Stimulated activated CD4-positive, alpha-beta T cell treated with anti-CD3 and anti-CD28 coated beads, Interleukin-15, amount 100 ng/mL, for 1 hour (primary cell): Measurements from ENCODE around the gene GRM5.
"Not testable (repeated sequence)": the region's sequence is repeated elsewhere in the genome, so short reads cannot be mapped to it uniquely, and the experiment has no call there.

ENCODE experiments used
- DNase-seq, 2 donors: peaks; one replicate each; pipeline ENCODE4 v3.0.0-alpha.2; 2020; ENCODE audit warnings: low read depth in 1 of 2, low spot score in 1 of 2

GRM5 gene

DNA sequence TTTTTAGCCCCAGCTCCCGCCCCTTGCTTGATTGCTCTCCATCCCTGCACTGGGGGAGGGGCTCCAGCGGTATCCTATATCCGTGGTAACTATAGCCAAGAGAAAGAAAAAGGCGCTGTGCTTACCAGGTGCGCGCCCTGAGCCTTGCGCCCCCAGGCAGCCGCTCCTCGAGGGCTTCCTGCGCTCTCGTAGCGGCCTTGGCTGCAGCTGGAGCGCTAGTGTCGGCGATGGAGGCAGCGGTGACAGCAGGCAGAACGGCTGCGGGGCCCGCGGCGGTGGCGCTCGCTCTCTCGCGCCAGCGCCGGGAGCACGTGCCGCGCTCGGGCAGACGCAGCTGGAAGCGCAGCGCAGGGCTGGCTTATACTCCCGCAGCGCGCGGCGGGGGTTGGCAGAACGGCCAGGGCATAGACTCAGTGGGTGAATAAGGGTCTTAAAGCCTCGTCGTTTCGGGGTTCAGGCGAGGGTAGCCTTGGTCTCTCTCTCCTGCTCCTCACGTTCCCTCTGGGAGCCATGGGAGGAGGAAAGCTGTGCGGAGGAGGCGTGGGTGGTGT lies at the start of gene GRM5:
GRM5 (minus strand) TSS at position 332 of the 551 bp plus-strand sequence. CDS start 18,110 bp downstream, outside the sequence.
- not testable (repeated sequence) for DNase-seq

DNA sequence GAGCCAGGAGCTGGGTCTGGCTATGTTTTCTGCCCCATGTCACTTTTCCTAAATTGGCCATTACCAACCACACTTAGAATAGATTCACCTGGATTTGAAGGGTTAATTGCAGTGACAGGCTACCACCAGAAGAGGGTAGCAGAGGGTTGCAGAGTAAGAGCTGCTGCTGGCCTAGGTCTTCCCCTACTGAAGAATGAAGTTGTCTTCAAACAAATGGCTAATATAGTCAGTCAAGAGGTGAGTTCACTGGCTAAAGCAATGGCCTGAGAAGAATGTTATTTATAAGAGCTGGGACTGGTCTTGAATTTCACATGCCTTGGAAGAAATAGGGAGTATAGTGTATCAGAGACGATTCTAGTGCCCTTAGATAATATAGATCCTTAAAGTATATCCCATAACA lies 32.2 kb upstream of the GRM5 start:
- DNase-seq = not testable (repeated sequence)

DNA sequence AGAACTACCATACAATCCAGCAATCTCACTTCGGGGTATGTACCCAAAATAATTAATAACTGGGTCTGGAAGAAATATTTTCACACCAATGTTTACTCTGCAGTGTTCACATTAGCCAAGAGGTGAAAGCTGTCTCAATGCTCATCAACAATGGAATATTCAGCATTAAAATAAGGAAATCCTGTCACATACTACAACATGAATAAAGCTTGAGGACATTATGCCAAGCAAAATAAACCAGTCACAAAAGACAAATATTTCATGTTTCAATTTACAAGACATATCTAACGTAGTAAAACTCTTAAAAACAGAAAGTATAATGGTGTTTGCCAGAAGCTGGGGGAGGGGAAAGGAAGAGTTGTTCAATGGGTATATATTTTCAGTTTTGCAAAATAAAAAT lies 28.0 kb upstream of the GRM5 start:
- DNase-seq = not testable (repeated sequence)

DNA sequence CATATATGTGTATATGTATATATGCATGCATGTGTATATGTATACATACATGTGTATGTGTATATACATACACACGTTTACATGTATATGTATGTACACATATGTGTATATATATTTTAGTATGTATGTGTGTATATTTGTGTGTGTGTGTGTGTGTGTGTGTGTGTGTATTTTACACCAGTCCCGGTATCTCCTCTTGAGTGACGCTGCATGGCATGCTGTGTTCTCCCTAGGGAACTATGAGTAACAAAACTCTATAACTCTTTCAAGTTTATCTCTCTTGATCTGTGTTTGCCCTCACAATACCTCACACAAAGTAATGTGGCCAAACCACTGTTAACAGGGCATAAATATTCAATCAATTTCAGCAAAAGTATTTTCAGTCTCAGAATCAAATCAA lies 19.2 kb upstream of the GRM5 start:
- DNase-seq = not testable (repeated sequence)

DNA sequence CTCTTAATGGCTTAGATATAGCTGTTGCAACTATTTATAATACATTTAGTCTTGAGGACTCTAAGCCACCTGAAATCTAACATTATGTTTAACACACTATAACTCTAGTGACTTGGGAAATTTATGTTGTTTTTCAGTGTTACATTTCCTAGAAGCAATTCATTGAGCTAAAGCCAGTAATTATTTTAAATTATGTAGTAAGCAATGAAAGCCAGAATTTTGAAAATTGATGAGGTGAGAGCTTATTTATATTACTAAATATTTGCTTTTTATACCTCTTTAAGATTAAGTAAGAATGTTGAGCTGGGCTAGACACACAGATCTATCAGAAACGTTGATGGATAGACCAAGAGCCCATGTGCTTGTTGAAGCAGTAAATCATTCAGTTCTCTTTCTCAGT lies 5.1 kb upstream of the GRM5 start:
- not testable (repeated sequence) for DNase-seq

DNA sequence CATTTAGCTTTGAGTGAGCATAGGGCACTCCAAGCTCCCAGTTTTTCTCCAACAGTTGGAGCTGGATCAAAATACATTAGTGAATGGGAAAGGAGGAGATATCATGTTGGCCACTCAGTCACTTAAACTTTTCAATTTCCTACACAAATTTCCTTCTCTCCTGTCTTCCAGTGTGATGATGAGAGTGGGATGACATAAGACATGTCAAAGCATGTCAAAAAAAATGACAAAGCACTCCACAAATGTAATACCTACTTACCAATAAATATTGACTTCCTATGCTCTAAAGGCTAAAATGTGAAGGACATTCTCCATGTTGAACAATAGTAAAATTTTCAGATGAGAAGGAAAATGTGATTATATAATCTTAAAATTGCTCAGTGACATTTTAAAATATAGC lies 1.5 kb upstream of the GRM5 start:
- DNase-seq = no peak

DNA sequence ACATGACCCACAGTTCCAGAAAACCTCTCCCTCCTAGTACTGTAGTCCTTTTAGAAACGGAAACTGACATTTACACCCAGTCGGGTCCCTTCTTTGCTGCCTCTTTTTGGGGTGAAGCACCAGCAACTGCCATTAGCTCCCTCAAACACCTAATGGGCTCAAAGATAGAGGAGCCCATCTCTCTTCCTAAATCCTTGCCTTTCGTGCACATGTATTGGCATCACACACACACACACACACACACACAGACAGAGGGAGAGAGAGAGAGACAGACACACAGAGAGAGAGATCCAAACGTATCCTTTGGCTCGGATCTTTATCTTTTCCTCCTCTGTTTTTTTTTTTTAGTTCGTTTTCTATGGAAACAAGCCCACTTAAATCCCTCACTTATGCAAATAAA lies 716 bp downstream of the GRM5 start:
- no peak for DNase-seq

DNA sequence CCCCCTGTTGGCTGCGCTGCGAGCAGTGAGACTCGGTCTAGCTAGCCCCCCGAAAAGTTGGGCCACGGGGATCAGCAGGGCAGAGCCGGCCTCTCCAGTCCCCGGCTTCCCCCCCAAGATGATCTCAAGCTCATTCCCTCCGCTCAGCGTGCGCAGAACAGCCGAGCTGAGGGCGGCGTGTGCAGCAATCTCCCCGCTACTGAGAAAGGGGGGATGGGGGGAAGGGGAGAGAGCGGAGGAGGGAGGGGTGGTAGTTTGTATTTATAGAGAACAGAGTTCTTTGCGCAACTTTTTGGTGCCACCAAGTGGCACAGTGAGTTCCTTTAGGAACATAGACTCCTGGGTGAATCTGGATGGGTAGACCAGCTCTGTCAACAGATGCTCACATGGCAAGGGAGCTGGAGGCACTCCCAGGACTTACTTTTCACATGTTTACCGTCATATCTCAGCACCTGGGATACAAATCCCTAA lies 2.3 kb downstream of the GRM5 start:
- not testable (repeated sequence) for DNase-seq

DNA sequence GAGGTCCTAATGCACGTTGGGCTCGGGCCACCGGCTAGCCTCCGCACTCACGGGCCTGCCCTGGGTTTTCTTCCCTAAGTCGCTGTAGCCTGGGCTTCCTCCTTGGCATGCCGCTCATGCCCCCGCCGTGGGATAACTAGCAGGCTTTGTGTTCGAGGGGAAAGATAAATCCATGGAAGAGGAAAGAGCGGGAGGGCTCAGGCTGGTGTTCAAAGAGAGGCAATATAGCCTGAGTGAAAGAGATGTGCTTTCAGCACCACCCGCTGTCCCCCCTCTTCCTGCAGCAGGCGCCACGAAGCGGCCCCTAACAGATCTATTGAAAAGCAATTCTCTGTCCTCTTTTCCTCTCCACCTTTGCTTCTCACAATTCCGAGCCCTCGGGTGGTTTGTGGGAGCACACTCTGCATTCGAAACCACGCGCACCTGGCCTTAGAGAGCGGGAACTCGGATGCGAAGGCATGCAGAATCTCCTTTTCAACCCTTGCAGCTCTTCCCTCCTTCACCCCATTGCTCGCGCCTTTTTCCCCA lies 2.9 kb downstream of the GRM5 start:
- not testable (repeated sequence) for DNase-seq

DNA sequence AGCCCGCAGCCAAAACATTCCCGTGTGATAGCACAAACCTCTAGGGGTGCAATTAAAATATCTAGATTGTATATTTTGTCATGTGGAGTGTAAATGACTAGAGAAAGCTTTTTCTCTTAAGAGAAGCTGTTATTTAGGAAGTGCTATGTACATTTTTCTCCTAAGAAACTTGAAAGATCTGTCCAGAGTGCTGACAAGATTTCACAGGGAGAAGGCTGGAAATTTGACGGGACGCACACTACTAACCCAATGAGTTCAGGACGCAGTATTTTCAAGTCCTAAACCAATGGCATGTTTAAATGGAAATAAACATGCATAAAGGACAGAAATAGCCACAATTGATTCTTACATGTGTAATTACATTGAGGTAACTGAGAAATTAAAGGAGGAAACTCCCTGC lies 3.9 kb downstream of the GRM5 start:
- DNase-seq = not testable (repeated sequence)

DNA sequence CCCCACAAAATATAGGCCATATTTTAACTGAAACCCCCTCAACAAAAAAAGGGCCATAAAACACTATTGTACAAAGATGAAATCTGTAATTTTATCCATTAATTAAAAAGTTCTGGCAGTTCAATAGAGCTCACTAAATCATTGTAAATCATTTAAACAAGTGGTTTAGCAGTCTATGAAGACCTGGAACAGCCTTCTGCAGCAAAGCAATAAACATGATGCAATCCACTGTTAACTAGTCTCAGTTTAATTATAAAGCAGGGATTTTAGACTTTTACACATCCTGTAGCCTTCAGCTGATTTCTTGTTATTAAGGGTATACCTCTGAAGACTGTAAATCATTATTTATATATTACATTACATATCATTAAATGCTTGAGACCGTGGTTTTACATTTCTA lies 8.4 kb downstream of the GRM5 start:
- not testable (repeated sequence) for DNase-seq

DNA sequence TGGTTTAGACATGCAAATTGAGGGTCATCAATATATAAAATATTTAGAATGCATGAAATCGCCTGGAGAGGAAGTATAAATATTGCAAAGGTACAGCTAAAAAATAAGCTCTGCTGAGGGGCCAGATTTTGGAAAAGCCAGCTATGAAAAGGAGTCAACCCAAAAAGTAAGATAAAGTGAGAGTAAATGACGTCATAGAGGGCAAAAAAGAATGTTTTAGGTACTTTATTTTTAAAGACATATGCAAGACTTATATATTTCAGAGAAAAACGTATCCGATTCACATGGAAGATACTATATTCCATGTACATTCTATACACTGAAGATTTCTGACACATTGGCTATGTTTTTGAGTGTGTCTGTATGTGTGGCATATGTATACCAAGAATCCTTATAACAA lies 13.6 kb downstream of the GRM5 start:
- no peak for DNase-seq

DNA sequence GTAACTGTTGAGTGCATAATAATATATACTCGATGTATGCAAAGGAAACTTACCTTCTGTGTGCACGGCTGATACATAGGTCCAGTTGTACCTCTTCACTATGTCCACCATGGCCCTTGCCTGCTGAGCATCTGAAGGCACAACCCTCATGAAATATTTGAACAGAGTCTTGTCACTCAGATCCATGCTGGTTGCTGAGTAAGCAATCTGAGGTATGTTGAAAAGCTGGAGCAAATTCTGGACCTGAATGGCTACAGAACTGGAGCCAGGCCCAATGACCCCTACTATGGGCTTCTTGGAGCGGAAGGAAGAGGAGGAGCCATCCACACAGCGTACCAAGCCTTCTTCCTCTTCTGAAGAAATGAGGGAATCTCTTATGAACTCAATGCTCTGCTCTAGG lies 18.6 kb downstream of the GRM5 start:
- not testable (repeated sequence) for DNase-seq

DNA sequence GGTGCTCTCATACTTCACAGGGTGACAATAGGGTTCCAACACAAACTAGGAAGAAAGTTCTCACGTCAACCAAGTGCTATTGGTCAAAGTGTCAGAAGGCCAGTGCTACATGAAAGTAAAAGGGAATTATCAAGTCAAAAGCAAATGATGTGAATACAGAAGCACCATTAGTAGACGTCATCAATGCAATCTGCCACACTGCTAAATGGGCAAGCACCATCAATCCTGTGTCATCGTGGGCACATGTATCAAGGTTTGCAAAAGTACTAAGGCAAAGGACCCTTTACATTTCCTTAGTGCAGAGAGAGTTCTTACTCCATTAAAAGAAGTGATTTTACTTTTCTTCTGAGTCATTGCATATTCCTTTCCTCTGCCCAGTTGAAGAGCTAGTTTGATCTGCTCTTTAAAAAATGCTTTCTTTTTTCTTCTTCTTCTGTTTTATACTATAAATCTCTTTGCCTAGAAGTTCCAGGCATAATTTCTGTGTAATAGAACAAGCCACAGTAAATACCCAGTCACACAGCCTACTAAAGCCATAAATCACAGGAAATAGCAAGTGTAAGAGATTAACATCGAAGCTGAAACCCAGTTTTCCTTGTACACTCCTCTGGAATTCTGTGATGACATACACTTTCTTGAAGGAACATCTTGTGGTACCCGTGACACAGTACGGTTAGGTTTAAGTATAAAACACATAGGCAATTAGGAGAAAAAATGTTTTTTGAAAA lies 21.8 kb downstream of the GRM5 start:
- DNase-seq = not testable (repeated sequence)

DNA sequence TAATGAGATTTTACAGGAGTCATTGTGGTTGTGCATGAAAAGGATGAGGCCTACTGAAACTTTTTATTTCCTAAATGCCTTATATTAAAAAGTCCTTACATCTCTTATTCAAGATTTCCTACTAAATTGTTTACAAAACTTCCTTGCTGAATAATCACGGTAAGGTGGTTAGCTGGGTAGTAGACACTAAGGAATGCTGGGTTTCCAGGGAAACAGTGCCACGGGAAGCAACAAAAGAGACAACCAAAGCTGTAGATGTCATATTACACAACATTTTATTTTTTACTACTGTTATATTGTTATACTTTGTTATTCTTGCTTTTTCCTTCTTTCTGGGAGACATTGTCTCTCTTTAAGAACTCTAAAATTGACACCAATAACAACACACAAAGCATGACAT lies 36.1 kb downstream of the GRM5 start:
- DNase-seq = not testable (repeated sequence)

DNA sequence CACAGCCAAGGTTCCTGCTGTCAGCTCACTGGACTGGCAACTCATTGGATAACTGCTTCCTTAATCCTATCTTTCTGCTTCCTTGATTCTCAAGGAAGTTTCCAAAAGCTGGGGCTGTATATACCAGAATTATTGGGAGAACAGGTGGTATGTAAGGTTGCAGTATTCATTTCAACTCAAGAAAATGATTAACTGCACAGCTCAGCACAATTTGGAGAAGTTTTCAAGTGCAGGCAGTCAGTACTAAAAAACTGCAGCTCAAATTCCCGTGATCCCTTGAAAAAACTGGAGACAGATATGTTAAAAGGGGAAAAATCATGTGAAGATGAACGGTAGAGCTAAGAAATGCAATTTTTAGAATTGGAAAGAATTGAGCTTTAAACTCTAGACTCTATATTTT lies 44.4 kb downstream of the GRM5 start:
- DNase-seq = no peak

DNA sequence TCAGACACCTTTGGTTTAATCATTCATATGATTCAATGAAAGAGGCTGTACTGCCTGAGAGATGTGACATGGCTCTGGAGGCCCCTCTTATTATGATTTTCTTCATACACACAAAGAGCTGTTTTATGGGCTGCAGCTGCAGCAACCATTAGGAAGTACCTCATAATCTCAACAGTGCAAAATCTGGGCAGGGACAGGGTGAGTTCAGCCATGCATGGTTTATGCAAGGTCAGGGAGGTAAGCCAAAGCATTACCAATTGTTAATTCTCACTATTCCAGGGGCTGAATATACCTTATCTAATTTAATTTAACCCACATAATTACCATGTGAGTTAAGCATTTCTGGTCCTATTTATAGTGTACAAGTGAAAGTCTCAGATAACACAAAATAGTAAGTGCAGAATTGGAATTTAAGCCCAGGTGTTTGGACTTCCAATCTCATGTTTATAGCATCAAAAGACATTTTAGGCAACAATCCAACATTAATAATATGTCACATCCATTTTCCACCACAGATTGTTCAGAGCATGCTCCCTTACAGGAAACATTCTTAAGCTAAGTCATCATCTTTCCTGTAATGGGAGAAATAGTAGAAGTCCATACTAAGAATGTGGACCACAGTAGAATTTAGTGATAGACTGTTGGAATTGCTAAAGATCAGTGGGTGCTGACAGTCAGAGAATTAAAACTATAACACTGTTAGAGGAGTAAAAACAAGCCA lies 45.8 kb downstream of the GRM5 start:
- DNase-seq = not testable (repeated sequence)

DNA sequence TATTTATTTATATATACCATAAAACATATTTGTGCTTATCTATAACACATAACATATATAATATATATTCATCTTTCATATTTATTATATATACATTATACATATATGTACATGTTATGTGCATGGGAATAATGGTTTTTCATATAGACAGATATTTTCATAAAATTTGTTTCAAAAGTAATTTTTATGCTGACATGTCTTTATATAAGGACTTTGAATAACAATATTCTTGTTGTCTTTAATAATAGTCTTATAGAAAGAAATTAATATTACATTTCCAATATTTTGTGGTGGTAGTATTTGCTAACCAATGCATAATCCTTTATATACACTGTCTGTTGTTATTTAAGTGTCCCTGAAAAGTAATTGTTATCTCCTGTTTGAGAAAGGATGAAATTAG lies 49.6 kb downstream of the GRM5 start:
- no peak for DNase-seq

DNA sequence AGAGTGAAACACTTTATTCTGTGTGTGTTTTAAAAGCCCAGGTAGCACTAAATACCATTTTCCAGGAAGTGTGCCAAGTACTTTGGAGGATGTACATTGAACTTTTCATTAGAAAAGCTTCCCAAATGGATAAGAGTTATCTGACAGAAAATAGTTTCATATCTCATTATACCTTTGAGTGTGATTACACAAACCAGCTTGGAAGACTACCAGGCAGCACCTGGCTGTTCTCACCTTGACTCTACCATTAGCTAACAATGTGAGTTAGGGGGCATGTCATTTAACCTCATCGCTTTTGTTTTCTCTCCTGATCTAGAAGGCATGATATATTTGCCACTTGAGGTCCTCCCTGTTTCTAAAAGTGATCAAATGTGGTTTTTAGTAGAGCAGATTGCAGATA lies 50.2 kb downstream of the GRM5 start:
- DNase-seq = no peak

DNA sequence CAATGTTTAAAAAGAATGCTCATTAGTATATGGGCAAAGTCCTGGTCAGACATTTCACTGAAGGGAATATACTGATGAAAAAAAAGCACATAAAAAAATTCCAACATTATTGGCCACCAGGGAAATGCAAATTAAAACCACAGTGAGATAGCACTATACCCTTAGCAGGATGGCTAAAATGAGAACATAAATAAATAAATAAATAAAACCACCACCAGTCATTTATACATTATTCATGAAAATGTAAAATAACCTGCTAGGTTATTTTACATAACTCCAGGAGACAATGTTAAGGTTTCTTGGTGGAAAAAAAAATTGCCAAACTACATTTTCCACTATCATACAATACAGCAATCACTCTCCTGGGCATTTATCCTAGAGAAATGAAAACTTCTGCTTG lies 64.9 kb downstream of the GRM5 start:
- not testable (repeated sequence) for DNase-seq

DNA sequence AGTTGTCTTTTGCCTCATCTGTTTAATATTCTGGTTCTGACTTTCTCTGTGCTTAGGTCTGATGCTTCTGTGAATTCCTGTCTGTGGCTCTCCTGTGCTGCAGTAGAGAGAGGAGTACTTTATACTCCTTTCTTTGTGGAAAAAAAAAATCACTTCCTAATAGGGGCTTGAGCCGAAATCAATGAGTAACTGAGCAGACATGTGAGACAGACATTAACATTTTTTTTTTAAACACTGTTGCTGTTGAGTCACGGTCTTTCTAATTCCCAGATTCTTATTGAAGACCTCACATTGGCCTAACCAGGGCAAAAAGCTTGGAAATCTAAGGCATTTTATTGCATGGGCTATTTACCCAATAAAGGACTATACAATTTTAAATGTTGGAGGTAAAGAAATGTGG lies 86.1 kb downstream of the GRM5 start:
- no peak for DNase-seq

DNA sequence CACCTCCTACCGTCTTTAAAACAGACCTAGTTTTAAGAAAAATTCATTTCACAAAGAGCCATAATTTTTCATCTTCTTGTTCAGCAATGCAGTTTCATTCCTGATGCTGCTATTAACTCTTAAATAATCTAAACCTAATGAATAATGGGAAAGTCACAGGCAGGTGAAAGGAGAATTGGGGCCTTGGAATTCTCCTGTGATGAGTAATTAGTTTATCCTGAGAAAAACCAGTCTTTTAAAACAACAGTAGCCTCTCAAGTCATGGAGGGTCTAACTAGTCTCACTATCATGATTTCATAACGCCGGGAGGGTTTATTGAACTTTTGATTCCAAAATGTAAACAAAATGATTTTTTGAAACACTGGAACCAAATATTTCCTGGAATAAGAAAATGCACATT lies 86.8 kb downstream of the GRM5 start:
- not testable (repeated sequence) for DNase-seq
